HG02840 (cell line): ENCODE data around the gene EFHC1.

Experiments used
- ATAC-seq: cut with Tn5 transposase; IDR thresholded peaks from one replicate; pipeline ENCODE4 v1.9.1; 2021; ENCODE audit warnings: mild to moderate bottlenecking, moderate library complexity, moderate number of reproducible peaks; ENCODE audit not compliant: unreplicated experiment, low FRiP score

The EFHC1 gene

DNA sequence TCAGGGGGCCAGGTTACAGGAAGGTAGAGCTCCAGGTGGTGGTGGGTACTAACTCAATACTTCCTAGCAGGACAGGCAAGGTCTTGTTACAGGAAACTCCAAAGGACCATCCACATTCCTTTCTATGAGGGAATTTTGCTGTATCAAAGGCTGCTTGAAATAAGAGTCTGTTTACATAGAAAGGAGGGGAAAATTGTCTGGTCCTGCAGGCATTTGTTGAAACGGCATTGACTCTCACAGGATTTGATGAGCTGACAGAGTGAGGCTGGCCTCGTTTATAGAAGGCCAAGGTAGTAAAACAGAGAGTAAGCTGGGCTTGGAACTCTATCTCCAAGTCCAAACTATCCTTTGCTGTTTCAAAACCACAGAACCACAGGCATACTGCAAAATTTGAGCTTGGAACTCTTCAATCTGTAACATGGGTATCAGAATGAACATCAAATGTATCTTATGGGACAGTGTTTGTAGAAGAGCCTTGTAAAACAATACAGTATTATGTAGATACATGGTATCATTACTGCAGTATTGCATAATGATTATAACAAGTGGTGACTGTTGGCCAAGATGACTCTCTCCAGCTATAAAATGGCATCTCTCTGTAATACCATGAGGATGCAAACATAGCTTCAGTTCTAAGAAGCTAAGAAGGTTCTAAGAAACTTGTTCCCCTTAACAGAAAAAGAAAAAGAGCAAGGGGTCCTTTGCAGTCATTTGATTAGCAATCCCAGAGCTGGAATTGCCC, 95.2 kb downstream of the EFHC1 start:
- ATAC-seq: no peak

GRCh38 chr6:52516269-52516668, 96.1 kb downstream of the EFHC1 start:
- ATAC-seq: no peak

DNA sequence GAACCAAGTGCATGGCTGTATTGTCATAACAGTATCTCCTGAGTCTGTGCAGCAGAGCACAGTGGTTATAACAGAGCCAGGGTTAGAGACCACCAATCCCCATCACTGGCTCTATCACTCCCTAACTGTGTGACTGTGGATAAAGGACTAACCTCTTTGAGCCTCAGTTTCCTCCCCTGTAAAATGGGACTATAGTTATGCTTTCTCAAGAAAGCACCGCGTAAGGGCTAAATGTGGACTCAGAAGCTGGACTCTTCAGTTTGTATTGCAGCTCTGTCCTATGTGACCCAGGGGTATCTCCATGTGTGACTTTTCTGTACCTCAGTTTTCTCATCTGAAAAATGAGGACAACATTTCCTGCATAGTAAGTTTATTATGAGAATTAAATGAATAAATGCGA, 96.8 kb downstream of the EFHC1 start:
- no peak for ATAC-seq

DNA sequence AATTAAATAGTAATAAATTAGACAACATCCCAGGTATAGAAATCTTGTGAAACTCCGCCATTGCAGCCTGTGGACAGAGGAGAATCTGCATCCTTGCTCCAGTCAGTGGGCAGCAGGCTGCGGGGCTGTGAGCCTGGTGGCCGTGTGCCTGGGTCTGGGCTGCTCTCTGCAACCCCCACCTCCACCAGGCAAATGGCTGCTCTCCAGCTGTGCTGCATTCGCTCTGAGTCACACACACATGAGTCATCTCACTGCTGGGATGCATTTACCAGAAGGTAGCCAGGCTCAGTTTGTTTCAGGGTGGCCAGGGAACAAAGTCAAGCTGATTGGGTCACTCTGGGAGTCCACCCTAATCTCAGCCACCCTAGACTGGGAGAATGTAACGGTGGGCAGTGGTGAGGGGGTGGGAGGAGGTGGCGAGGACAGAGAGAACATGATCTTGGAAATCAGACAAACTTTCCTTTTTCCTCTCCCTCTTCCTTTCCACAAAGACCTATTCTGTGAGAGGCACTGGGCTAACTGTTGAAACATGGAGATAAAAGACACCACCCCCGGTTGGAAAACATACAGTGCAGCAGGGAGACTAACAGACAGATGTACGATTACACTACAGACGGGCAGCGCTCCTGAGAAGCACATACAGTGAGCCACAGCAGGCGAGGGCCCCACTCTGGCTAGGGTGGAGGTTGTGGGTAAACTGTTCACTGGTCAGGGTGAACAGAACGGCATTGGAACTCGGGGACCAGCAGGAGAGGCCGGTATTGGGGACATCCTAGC, 97.5 kb downstream of the EFHC1 start:
- ATAC-seq: no peak

DNA sequence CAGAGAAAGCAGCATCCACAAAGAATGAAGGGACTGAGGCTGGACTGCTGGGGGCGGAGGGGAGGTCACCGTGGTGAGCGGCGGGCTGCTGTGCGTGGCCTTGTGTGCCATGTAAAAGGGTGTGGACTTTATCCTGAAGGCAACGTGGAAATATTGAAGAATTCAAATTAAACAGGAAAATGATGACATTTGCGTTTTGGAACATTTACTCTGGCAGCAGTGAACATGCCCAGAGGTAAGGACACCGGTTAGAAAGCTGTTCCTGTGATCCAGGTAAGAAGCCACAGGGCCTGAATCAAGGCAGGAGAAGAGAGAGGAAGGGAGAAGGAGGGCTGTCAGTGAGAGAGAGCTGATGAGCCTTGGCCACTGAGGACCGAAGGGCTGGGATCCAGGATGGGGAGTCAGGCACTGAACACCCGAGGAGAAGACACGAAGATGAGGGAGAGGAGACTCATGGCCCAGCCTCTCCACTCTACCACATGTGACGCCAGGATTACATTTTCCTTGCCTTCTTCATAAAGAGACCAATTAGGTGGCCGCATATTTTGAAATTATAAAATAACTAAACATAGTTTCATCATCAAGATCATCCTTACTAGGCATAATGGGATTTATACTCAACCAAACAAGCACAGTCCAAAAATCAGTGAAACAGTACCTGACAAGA, 98.3 kb downstream of the EFHC1 start:
- no peak for ATAC-seq

- ATAC-seq: no peak
Observed at GRCh38 chr6:52519618-52520017, 99.5 kb downstream of the EFHC1 start.

GRCh38 chr6:52522151-52522626, 102.0 kb downstream of the EFHC1 start:
- ATAC-seq: no peak

DNA sequence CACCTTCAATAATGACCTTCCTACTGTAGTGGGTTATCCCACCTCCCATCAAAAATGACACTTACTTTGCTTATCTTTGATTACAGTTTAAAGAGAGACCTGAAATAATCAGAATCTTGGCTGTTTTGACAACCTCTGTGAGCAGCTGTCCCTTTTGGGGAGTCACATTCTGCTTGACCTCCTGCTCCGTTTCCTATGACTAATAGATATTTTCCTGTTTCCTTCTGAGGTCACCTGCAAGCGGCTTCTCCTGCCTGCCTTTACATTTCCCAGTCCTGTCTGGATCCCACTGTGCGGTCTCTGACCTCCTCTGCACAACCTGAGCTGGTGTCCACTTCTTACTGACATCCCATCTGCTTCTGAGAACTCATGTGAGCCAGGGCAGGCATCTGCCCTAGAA, 102.5 kb downstream of the EFHC1 start:
- no peak for ATAC-seq

DNA sequence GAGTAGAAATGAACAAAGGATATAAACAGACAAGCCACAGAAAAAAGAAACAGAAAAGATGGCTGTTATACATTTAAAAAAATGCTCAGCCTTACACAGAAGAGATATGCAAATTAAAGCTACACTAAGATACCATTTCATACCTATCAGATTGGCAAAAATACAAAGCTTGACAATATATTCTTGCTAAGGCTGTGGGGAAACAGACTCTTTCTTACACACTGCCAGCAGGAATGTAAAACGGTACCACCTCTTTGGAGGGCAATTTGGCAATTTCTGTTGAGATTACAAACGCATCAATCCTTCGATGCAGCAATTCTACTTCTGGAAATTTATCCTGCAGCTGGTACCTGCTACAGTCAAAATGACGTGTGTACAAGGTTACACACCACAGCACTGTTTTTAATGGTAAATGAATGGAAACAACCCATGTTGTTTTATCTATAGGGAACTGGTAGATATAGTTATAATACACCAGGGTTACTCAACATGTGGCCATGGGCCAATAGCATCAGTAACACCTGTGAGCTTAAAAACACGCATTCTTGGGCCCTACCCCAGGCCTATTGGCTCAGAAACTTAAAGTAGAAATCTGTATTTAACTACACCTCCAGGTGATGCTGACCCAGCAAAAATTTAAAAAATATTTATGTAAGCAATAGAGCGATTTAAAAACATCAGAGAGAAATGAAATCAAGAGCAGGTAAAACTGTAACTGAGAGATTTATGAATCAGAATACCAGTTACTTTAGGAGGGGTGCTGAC, 103.4 kb downstream of the EFHC1 start:
- ATAC-seq: no peak

GRCh38 chr6:52524918-52525317, 104.8 kb downstream of the EFHC1 start:
- ATAC-seq: no peak

DNA sequence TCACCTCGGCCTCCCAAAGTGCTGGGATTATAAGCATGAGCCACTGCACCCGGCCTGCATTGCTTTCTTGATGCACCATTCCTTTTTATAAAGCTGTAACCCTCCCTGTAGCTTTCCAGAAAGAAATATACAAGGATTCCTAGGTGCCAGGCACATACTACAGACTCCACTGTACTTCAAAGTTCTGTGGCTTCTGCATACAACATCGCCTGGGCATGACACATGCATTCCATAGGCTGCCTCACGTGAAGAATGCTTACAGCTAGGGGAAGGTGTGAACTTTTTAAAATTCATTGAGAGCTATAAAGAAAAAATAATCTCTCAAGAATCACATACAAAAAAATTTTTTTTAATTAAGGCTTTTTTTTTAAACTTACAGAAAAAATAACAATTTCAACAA, 106.5 kb downstream of the EFHC1 start:
- ATAC-seq: no peak

- ATAC-seq: no peak
Observed at GRCh38 chr6:52527436-52527835, 107.3 kb downstream of the EFHC1 start.

DNA sequence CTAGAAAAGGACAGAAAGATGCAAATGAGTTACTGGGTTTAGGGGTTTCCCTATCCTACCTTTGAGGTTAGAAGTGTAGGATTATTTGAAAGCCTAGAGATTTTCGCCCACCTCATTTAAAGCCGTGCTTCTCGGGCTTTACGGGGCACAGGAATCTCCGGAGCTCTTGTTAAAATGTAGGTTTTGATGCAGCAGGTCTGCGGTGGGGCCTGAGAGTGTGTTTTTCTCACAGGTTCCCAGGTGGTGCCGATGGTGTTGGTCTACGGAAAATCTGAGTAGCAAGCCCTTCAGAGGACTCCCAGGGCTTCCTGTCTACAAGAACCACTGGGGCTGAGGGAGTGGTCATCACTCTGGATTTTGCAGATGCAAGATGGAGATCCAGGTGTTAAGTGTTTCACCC, 109.2 kb downstream of the EFHC1 start:
- ATAC-seq: no peak

DNA sequence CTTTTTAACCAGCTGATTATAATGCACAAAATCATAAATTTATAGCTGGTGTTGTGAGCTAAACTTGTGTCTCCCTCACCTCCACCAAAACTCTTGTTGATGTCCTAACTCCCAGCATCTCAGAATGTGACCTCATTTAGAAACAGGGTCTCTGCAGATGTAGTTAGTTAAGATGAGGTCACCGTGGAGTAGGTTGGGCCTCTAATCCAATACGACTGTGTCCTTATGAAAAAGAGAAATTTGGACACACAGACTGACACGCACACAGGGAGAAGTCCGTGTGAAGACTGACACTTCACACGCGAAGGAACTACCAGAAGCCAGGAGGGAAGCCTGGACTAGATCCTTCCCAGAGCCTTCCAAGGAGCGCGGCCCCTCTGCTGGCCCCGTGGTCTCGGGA, 110.2 kb downstream of the EFHC1 start:
- ATAC-seq: no peak

DNA sequence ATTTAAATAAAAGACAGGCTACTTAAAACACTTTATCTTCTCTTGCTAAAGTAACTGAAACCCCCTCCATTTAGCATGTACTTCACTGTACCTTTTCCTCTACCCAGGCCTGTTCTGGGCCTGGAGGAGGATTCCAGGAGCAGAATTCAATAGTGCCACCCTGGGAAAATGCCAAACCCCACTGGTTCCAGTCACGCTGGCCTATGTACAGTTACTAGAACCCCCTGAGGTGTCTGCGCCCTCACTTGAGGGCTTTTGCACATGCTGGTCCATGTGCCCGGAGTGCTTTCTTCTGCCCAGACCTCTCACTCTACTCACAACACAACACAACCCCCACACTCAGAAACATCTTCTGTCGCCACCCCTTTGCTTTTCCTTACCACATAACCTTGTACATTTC, 111.3 kb downstream of the EFHC1 start:
- no peak for ATAC-seq

- no peak for ATAC-seq
Observed at GRCh38 chr6:52531834-52532233, 111.7 kb downstream of the EFHC1 start.

DNA sequence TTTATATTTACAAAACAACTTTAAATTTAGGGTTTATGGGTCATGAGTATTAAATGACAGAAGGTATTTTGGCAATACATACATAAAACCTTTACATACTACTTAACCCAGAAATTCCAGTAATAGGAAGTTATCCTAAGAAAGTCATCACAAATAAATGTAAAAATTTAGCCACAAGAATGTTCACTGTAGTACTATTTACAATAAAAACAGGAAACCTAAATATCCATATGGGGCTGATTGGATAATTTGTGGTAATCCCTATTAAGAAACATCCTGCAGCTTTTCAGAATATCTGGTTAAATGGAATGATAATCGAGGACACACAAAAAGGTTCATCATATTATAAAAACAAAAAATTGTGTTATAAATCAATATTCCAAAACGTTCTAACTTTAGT, 112.3 kb downstream of the EFHC1 start:
- no peak for ATAC-seq

- no peak for ATAC-seq
Observed at GRCh38 chr6:52533491-52533890, 113.3 kb downstream of the EFHC1 start.

DNA sequence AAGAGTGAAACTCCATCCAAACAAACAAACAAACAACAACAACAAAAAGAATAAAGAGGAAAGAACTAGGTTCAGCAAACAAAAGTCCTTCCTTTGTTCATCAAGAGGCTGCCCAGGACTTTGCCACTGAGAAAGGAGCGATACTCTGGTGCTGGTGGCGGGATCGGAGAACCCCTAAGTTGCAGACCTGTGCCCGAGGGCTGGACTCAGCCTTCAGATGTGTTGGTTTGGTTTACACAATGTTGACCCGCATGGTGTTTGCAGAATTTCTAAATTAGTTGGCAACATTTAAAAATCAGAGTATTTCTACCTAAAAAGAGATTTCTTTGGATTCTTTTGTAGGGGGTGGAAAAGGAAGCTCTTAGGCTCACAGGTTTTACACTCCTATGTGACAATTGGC, 114.2 kb downstream of the EFHC1 start:
- ATAC-seq: no peak

- ATAC-seq: no peak
Observed at GRCh38 chr6:52534966-52535390, 114.8 kb downstream of the EFHC1 start.
